ENCODE data around the gene ARHGAP29.

Gene ARHGAP29

DNA sequence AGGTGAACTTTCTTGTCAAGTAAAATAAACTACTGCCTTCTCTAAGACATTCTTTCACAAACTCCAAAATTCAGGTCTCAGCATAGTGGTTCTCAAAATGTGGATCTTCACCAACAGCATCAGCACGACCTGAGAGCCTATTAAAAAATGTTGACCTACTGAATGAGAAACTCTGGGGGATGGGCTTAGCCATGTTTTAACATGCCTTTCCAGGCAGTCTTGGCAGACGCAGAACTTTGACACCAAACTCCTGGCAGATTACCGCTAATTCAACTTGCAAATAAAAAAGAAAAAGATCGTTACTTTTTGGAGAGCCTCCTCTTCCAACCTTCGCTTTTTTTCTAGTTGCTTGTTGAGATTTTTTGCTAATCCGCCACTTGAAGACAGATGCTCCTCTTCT is 35.1 kb downstream of the ARHGAP29 start:
- FAIRE-seq (no peak), DNase-seq (ENCODE audit: insufficient read length, low spot score) (no peak)
- TF ChIP-seq POLR2AphosphoS5 (IDR thresholded peaks at IDR 0.05; ENCODE audit: low read depth, low read length) (no peak), TAF1 (IDR thresholded peaks at IDR 0.05; ENCODE audit: low read depth, low read length) (no peak), SPI1 (IDR thresholded peaks at IDR 0.05; ENCODE audit: low read depth, low read length) (no peak), POLR2A (IDR thresholded peaks at IDR 0.05; ENCODE audit: low read depth, low read length) (no peak), PAX5 (IDR thresholded peaks at IDR 0.05; ENCODE audit: insufficient read depth, low read length, severe bottlenecking) (no peak), POU2F2 (IDR thresholded peaks at IDR 0.05; ENCODE audit: low read depth, low read length) (no peak)

DNA sequence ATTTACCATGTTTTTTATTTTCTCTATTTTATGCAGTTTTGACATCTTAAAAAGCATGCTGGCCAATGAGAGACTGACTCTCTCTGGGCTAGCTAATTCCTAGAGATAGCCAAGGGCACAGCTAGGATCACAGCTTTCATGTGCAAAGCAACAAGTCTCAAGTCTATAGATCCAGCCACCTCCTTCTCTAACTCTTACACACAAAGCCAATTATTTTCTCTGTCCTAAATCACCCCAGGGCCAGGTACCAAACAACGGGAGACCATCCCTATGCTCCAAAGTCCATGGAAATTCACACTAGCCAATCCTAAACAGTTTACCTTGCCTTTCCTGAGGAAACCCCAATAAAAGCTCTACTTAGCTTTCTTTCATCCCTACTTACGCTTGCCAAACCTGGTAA is 38.0 kb downstream of the ARHGAP29 start:
- no peak for FAIRE-seq
- TF ChIP-seq SPI1 (IDR thresholded peaks at IDR 0.05; ENCODE audit: low read depth, low read length) (no peak), PAX5 (IDR thresholded peaks at IDR 0.05; ENCODE audit: insufficient read depth, low read length, severe bottlenecking) (no peak)

DNA sequence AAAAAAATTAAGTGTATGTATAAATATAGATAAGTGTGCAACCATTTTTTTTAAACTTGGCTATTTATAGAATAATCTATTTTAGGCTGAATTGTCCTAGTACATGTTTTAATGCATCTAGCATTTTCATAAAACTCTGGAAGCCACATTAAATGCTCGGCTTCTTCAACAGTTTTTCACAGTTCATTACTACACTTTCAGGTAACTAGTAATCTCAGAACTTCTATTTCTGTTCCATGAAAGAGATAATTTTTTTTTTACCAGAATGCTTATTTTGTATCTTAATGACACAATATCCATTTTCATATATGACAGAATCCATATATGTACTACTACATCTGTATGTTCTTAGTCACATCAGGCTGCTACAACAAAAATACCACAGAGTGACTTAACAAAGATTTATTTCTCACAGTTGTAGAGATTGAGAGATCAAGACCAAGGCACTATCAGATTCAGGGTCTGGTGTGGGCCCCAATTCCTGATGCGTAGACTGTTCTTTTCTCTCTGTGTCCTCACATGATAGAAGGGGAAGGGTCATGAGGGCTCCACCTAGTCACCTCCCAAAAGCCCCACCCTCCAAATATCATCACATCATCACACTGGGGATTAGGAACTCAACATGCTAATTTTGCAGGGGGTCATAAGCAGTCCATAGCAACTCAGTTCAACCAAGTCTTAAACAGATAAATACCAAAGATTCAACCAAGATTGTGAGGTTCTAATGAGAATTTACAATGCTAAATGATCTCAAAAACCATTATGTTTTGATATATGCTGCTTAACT is 43.1 kb downstream of the ARHGAP29 start:
- DNase-seq (ENCODE audit: insufficient read length, low spot score), result no peak
- FAIRE-seq, result no peak
- TF ChIP-seq PAX5 (IDR thresholded peaks at IDR 0.05; ENCODE audit: insufficient read depth, low read length, severe bottlenecking) (no peak), POLR2A (IDR thresholded peaks at IDR 0.05; ENCODE audit: low read depth, low read length) (no peak), POU2F2 (IDR thresholded peaks at IDR 0.05; ENCODE audit: low read depth, low read length) (no peak), TAF1 (IDR thresholded peaks at IDR 0.05; ENCODE audit: low read depth, low read length) (no peak), POLR2AphosphoS5 (IDR thresholded peaks at IDR 0.05; ENCODE audit: low read depth, low read length) (no peak), SPI1 (IDR thresholded peaks at IDR 0.05; ENCODE audit: low read depth, low read length) (no peak)

More for the DNA sequence above, 38.0 kb downstream of the ARHGAP29 start:
- DNase-seq (ENCODE audit: insufficient read length, low spot score), result no peak

DNA sequence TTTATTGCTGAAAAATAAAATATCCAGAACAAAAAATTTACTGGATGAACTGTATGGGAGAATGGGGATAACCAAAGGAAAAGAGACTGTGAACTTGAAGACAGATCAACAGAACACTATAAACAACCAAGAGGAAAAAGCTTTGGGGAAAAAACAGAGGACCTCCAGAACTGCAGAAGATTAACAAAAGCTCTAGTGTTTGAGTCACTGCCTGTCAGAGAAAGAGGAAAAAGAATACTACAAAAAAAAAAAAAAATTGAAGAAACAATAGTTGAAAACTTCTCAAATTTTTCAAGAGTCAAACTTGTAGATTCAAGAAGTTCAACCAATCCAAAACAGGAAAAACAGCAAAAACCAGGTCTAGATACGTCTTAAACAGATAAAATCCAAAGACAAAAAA is 44.3 kb downstream of the ARHGAP29 start:
- TF ChIP-seq POLR2AphosphoS5 (IDR thresholded peaks at IDR 0.05; ENCODE audit: low read depth, low read length) (no peak), POU2F2 (IDR thresholded peaks at IDR 0.05; ENCODE audit: low read depth, low read length) (no peak), PAX5 (IDR thresholded peaks at IDR 0.05; ENCODE audit: insufficient read depth, low read length, severe bottlenecking) (no peak), POLR2A (IDR thresholded peaks at IDR 0.05; ENCODE audit: low read depth, low read length) (no peak), TAF1 (IDR thresholded peaks at IDR 0.05; ENCODE audit: low read depth, low read length) (no peak), SPI1 (IDR thresholded peaks at IDR 0.05; ENCODE audit: low read depth, low read length) (no peak)
- FAIRE-seq (no peak), DNase-seq (ENCODE audit: insufficient read length, low spot score) (no peak)

DNA sequence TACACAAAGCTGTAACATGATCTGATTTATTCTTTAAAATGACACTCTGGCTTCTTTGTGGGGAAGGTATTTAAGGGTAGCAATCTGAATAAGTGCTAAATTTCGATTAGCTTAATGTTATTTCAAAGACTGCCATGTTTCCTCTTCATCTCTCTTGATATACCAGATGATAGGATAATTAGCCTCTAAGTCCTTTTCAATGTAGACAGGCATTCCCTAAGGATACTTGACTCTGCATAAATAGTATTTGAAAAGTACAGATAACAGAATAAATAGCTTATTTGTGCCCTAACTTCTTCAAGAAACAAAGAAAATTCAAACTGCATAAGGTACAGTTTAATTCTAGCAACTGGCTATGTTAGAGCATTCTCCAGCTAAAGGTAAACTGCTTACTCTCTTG is 46.2 kb downstream of the ARHGAP29 start:
- TF ChIP-seq SPI1 (IDR thresholded peaks at IDR 0.05; ENCODE audit: low read depth, low read length) (no peak), TAF1 (IDR thresholded peaks at IDR 0.05; ENCODE audit: low read depth, low read length) (no peak)
- FAIRE-seq, result no peak

DNA sequence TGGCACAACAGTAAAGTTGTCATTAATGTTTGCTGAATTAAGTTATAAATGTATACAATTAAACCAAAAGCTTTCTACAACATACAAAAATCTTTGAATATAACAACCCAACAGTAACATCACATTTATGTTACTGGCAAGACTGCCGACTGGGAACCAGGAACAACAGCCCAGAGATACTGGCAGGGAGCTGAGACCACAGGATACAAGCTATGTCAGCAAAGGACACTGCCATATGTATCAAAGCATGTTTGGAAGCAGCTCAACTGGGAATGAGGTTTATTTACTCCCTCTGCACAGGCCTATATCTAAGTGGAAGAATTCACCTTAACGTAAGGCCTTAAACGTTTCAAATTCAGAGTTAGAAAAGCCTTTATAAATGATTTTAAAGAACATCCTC is 50.4 kb downstream of the ARHGAP29 start:
- no peak for DNase-seq (ENCODE audit: insufficient read length, low spot score)
- FAIRE-seq, result no peak
- TF ChIP-seq POU2F2 (IDR thresholded peaks at IDR 0.05; ENCODE audit: low read depth, low read length) (no peak), POLR2A (IDR thresholded peaks at IDR 0.05; ENCODE audit: low read depth, low read length) (no peak), TAF1 (IDR thresholded peaks at IDR 0.05; ENCODE audit: low read depth, low read length) (no peak), SPI1 (IDR thresholded peaks at IDR 0.05; ENCODE audit: low read depth, low read length) (no peak), PAX5 (IDR thresholded peaks at IDR 0.05; ENCODE audit: insufficient read depth, low read length, severe bottlenecking) (no peak), POLR2AphosphoS5 (IDR thresholded peaks at IDR 0.05; ENCODE audit: low read depth, low read length) (no peak)

More for the DNA sequence above, 46.2 kb downstream of the ARHGAP29 start:
- DNase-seq (ENCODE audit: insufficient read length, low spot score), result no peak

DNA sequence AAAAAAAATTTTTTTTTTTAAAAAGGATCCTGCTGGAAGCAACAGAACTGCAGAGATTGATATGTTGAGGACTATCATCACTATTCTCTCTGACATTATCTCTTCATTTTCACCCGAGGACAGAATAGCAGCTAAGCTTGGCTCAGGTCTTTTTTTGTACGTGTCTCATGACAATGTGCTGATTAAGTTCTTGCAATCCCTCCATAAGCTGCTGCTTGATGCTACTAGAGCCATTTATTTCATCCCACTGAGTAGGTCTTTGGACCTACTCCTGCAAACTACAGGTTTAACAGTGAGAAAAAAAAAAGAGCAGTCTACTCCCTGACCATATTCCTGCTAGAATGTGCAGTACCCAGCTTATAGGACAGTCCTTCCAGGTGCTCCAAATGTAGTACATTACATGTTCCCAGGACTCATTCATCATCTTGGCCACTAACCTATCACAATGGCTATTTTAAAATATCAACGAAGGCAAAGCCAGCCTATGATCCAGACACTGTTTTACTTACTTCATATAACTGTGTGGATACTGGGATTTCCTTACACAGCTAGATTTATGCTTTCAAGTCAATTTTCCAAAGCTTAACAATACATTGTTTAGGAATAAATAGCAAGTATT is 54.1 kb downstream of the ARHGAP29 start:
- TF ChIP-seq POU2F2 (IDR thresholded peaks at IDR 0.05; ENCODE audit: low read depth, low read length), result no peak
- FAIRE-seq, result no peak
- no peak for DNase-seq (ENCODE audit: insufficient read length, low spot score)

DNA sequence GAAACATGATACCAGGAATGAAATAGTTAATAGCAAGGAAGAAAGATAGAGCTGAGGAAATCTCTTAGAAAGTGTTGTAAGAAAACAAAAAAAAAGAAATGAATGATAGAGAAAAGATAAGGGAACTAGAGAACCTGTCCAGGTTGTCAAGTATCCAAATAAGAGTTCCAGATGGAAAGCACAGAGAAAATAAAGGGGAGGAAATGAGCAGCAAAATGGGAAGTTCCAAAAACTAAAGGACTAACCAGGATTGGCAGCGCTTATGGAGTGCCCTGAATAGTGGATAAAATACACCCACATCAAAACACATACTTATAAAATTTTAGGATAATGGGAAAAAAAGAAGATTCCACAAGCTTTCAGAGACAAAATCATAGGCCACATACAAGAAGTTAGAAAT is 55.2 kb downstream of the ARHGAP29 start:
- no peak for FAIRE-seq
- no peak for TF ChIP-seq POLR2A (IDR thresholded peaks at IDR 0.05; ENCODE audit: low read depth, low read length)
- TF ChIP-seq POLR2AphosphoS5 (IDR thresholded peaks at IDR 0.05; ENCODE audit: low read depth, low read length), result no peak
- TF ChIP-seq SPI1 (IDR thresholded peaks at IDR 0.05; ENCODE audit: low read depth, low read length), result no peak
- no peak for TF ChIP-seq POU2F2 (IDR thresholded peaks at IDR 0.05; ENCODE audit: low read depth, low read length)
- TF ChIP-seq PAX5 (IDR thresholded peaks at IDR 0.05; ENCODE audit: insufficient read depth, low read length, severe bottlenecking), result no peak
- TF ChIP-seq TAF1 (IDR thresholded peaks at IDR 0.05; ENCODE audit: low read depth, low read length), result no peak

DNA sequence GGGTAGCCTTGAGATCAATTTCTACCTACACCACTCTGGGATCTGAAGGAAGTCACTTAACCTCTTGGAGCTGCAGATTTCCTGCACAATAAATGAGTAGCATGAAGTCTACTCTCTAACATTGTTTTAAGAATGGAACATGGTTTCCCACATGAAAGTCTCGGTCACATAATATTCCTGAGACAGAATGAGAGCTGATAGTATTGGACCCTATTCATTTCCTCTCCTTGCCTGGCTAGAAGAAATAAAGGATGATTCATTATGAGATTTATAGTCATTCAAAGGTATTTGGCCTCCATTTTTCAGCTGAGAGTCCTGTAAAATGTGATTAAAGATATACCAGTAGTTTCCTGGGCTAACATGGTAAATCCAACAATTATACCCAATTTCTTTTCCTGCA is 56.7 kb downstream of the ARHGAP29 start:
- TF ChIP-seq POLR2A (IDR thresholded peaks at IDR 0.05; ENCODE audit: low read depth, low read length) (no peak), POLR2AphosphoS5 (IDR thresholded peaks at IDR 0.05; ENCODE audit: low read depth, low read length) (no peak)
- FAIRE-seq, result no peak
- no peak for DNase-seq (ENCODE audit: insufficient read length, low spot score)

More for the DNA sequence above, 55.2 kb downstream of the ARHGAP29 start:
- no peak for DNase-seq (ENCODE audit: insufficient read length, low spot score)

DNA sequence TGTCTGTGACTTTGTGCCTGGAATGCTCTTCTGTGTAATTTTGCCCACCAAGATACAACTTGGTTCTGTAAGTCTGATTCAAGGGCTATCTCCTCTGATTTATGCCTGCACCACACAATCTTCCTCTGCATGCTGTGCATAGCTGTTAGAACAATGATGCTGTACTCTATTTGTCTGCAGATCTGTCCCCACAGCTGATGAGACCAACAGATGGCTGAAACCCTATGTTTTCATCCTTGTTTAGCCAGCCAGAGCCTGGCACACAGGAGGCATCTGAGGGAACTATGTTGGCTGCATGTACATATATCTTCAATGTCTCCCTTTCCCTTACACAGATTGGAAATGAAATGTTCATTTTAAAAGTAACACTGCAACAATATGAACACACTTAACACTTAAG is 58.5 kb downstream of the ARHGAP29 start:
- TF ChIP-seq PAX5 (IDR thresholded peaks at IDR 0.05; ENCODE audit: insufficient read depth, low read length, severe bottlenecking) (no peak), POLR2AphosphoS5 (IDR thresholded peaks at IDR 0.05; ENCODE audit: low read depth, low read length) (no peak), POLR2A (IDR thresholded peaks at IDR 0.05; ENCODE audit: low read depth, low read length) (no peak), TAF1 (IDR thresholded peaks at IDR 0.05; ENCODE audit: low read depth, low read length) (no peak), SPI1 (IDR thresholded peaks at IDR 0.05; ENCODE audit: low read depth, low read length) (no peak), POU2F2 (IDR thresholded peaks at IDR 0.05; ENCODE audit: low read depth, low read length) (no peak)
- FAIRE-seq, result no peak
- no peak for DNase-seq (ENCODE audit: insufficient read length, low spot score)
